Endodermal cell (in vitro differentiated cells): ENCODE data around the gene A2ML1. TPM values are rescaled to one million over a fixed set of nuclear protein-coding genes. Genes with fewer than 3 reads are reported as not detected.

Experiments used
- DNase-seq: peaks from one replicate; pipeline ENCODE4 v3.0.0-alpha.2; 2017
- H3K27ac ChIP-seq: 2 replicates; pipeline ENCODE4 v1.5.1; 2013; ENCODE audit warnings: mild to moderate bottlenecking, low read depth, low read length, moderate library complexity
- H3K27me3 ChIP-seq: 2 replicates; pipeline ENCODE4 v1.6.1; 2013; ENCODE audit warnings: mild to moderate bottlenecking, low read length, moderate library complexity; ENCODE audit not compliant: insufficient read depth, control insufficient read depth, poor library complexity, severe bottlenecking
- H3K36me3 ChIP-seq: 2 replicates; pipeline ENCODE4 v1.7.0; 2013; ENCODE audit warnings: mild to moderate bottlenecking, low read length, moderate library complexity; ENCODE audit not compliant: control insufficient read depth, insufficient read depth
- H3K4me1 ChIP-seq: one replicate; pipeline ENCODE4 v1.7.0; 2013; ENCODE audit warnings: low read length; ENCODE audit not compliant: control insufficient read depth, insufficient read depth
- H3K4me3 ChIP-seq: 2 replicates; pipeline ENCODE4 v1.5.1; 2013; ENCODE audit warnings: mild to moderate bottlenecking, low read length, moderate library complexity
- H3K9ac ChIP-seq: 2 replicates; pipeline ENCODE4 v1.6.1; 2013; ENCODE audit warnings: mild to moderate bottlenecking, low read length, moderate library complexity; ENCODE audit not compliant: poor library complexity, severe bottlenecking; ENCODE audit errors: extremely low read depth
- H3K9me3 ChIP-seq: 2 replicates; pipeline ENCODE4 v1.6.1; 2013; ENCODE audit warnings: mild to moderate bottlenecking, low read length, moderate library complexity; ENCODE audit not compliant: control insufficient read depth
- H3K27ac Mint-ChIP-seq: 2 replicates; pipeline ENCODE4 v1.8.0; 2020; ENCODE audit warnings: mixed read lengths
- H3K27me3 Mint-ChIP-seq: 2 replicates; pipeline ENCODE4 v1.8.0; 2021; ENCODE audit warnings: mild to moderate bottlenecking, mixed read lengths; ENCODE audit not compliant: insufficient read depth
- H3K36me3 Mint-ChIP-seq: 2 replicates; pipeline ENCODE4 v1.8.0; 2020; ENCODE audit warnings: low read depth, mixed read lengths
- H3K4me1 Mint-ChIP-seq: 2 replicates; pipeline ENCODE4 v1.8.0; 2020; ENCODE audit warnings: mixed read lengths
- H3K4me3 Mint-ChIP-seq: 2 replicates; pipeline ENCODE4 v1.8.0; 2020; ENCODE audit warnings: mild to moderate bottlenecking, moderate library complexity, mixed read lengths
- H3K9me3 Mint-ChIP-seq: 2 replicates; pipeline ENCODE4 v1.8.0; 2020; ENCODE audit warnings: mild to moderate bottlenecking, mixed read lengths
- CTCF ChIP-seq: fragments of 200-600 bp; sonication (generic); conservative IDR thresholded peaks from 2 replicates; pipeline ENCODE4 v1.5.0; 2021; ENCODE audit warnings: antibody characterized with exemption, mild to moderate bottlenecking
- WGBS, 2 experiments: methylation state at CpG; one replicate each; pipeline versions ENCODE4 v1.1.5 to v1.1.7; 2013; ENCODE audit warnings: missing lambda C conversion rate in 2 of 2, mixed read lengths in 1 of 2; ENCODE audit not compliant: insufficient coverage in 1 of 2, insufficient read length in 1 of 2; 5-methylcytosine and 5-hydroxymethylcytosine counted together
- total RNA-seq, 2 donors: library from RNA; stranded (reverse); fragmentation: NEBNext Ultra II Directional in 1 of 2; extraction: Animal tissue kit (Norgen Biotek cat#: 25700) in 1 of 2; gene quantifications; 2 replicates in 1 of 2; 3 replicates in 1 of 2; pipeline ENCODE4 v1.2.1, GENCODE V29; 2021

Gene A2ML1
- total RNA-seq, 2 donors from 2014 or later = 7.1 to 11.6 TPM

DNA sequence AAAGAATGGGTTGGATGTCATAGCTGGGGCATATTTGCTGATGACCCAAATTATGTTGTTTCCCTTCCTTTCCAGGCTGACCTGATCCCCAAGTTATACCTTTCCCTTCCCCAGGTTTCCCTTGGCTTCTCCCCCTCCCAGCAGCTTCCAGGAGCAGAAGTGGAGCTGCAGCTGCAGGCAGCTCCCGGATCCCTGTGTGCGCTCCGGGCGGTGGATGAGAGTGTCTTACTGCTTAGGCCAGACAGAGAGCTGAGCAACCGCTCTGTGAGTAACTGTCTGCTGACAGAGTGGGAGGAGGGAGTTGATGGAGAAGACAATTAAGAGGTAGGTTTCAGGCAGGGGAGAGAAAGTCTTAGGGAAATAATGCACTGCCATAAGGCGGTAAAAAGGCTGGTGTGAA is 25.0 kb downstream of the A2ML1 start:
- Mint-ChIP-seq H3K9me3 (no peaks in the 10 kb centered on the region), H3K27me3 (no peaks in the 10 kb centered on the region), H3K4me1 (no peaks in the 10 kb centered on the region), H3K27ac (no peak overlapping the region), H3K4me3 (no peak overlapping the region), H3K36me3 (peaks cover 21% of the 10 kb centered on the region)
- 93 to 95% methylated on average over 5 to 6 of the region's 6 CpGs for WGBS, 2 experiments
- TF ChIP-seq CTCF = no peak
- no peak overlapping the region for H3K4me3 ChIP-seq
- no peaks in the 10 kb centered on the region for H3K4me1 ChIP-seq
- no peak for DNase-seq
- no peaks in the 10 kb centered on the region for H3K9me3 ChIP-seq
- H3K9ac ChIP-seq = no peak overlapping the region
- no peak overlapping the region for H3K27ac ChIP-seq
- no peaks in the 10 kb centered on the region for H3K27me3 ChIP-seq
- peaks cover 25% of the 10 kb centered on the region for H3K36me3 ChIP-seq

DNA sequence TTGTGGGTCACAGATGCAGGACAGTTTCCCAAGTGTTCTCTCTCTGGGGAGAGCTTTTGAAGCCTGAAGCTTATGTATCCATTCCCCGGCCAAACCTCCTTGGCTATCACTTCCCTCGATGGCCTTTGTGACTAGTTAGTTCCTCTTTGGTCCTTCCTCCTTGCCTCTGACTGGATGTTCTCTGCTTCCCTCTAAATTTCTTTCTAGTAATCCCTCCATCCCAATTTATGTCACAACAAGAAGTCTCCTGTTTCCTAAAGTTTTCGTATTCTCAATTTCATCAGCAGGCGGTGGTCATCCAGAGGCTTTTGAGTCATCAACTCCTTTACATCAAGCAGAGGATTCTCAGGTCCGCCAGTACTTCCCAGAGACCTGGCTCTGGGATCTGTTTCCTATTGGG is 27.5 kb downstream of the A2ML1 start:
- no peak for DNase-seq
- no peaks in the 10 kb centered on the region for H3K27me3 Mint-ChIP-seq
- Histone ChIP-seq H3K9me3 (no peaks in the 10 kb centered on the region), H3K36me3 (peaks cover 18% of the 10 kb centered on the region), H3K4me1 (no peaks in the 10 kb centered on the region), H3K27me3 (no peaks in the 10 kb centered on the region), H3K27ac (no peak overlapping the region), H3K4me3 (no peak overlapping the region), H3K9ac (no peak overlapping the region)
- H3K9me3 Mint-ChIP-seq = no peaks in the 10 kb centered on the region
- H3K27ac Mint-ChIP-seq = no peak overlapping the region
- H3K4me1 Mint-ChIP-seq = no peaks in the 10 kb centered on the region
- no peak overlapping the region for H3K4me3 Mint-ChIP-seq
- no peak for TF ChIP-seq CTCF
- 89 to 92% methylated on average over 3 to 5 of the region's 5 CpGs for WGBS, 2 experiments
- H3K36me3 Mint-ChIP-seq = peaks cover 15% of the 10 kb centered on the region

GRCh38 chr12:8852119-8852518 is 29.7 kb downstream of the A2ML1 start:
- no peak for TF ChIP-seq CTCF
- no peaks in the 10 kb centered on the region for H3K9me3 Mint-ChIP-seq
- H3K27ac Mint-ChIP-seq = no peak overlapping the region
- H3K4me1 Mint-ChIP-seq = no peaks in the 10 kb centered on the region
- DNase-seq = no peak
- H3K9ac ChIP-seq = no peak overlapping the region
- H3K36me3 ChIP-seq = peaks cover 18% of the 10 kb centered on the region
- no peaks in the 10 kb centered on the region for H3K4me1 ChIP-seq
- peaks cover 15% of the 10 kb centered on the region for H3K36me3 Mint-ChIP-seq
- no peak overlapping the region for H3K4me3 Mint-ChIP-seq
- H3K27ac ChIP-seq = no peak overlapping the region
- H3K9me3 ChIP-seq = no peaks in the 10 kb centered on the region
- WGBS, 2 experiments = 79 to 93% methylated on average over 3 to 7 of the region's 7 CpGs
- H3K27me3 ChIP-seq = no peaks in the 10 kb centered on the region
- no peaks in the 10 kb centered on the region for H3K27me3 Mint-ChIP-seq
- H3K4me3 ChIP-seq = no peak overlapping the region
